ENCODE measurements around the gene GFOD2. TPM values are rescaled to one million over a fixed set of nuclear protein-coding genes. Genes with fewer than 3 reads are reported as not detected.

GFOD2 gene
- total RNA-seq, 2 experiments from 2014 or later: 16.2 to 18.0 TPM

DNA sequence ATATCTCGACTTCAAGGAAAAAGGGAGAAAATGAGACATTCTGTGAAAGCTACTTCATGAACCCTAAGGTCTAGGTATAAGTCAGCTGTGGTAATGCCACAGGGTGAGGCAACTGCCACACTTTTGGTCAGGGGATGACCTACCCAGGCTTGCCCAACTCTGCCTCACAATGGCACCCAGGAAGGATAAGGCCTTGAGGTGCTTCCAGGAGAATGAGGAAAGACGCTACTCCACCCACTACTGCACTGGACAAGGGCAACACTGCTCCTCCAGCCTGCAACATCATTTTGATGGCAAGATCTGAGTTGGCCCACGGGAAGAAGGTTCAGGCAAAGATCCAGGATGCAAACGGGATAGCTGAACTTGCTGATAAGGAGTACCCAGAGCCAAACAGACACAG, 22.0 kb upstream of the GFOD2 start:
- DNase-seq (ENCODE audit: low spot score): no peak
- TF ChIP-seq, protein P1, sequence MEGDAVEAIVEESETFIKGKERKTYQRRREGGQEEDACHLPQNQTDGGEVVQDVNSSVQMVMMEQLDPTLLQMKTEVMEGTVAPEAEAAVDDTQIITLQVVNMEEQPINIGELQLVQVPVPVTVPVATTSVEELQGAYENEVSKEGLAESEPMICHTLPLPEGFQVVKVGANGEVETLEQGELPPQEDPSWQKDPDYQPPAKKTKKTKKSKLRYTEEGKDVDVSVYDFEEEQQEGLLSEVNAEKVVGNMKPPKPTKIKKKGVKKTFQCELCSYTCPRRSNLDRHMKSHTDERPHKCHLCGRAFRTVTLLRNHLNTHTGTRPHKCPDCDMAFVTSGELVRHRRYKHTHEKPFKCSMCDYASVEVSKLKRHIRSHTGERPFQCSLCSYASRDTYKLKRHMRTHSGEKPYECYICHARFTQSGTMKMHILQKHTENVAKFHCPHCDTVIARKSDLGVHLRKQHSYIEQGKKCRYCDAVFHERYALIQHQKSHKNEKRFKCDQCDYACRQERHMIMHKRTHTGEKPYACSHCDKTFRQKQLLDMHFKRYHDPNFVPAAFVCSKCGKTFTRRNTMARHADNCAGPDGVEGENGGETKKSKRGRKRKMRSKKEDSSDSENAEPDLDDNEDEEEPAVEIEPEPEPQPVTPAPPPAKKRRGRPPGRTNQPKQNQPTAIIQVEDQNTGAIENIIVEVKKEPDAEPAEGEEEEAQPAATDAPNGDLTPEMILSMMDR (conservative IDR thresholded peaks at IDR 0.05; ENCODE audit: low read length): no peak
- TF ChIP-seq EZH2phosphoT487 (IDR thresholded peaks at IDR 0.05; ENCODE audit: borderline replicate concordance, low read depth, low read length): no peak
- intact Hi-C loops (cut with micrococcal nuclease; ENCODE audit: unreplicated experiment): no loop called here
- ChIA-PET CTCF (ENCODE audit: unreplicated experiment) (no interaction called here), POLR2A (no interaction called here)
- no TSS peak for BruUV-seq (replicated peaks)
- Histone ChIP-seq H3K4me1 (ENCODE audit: insufficient read depth, low read length, poor library complexity, severe bottlenecking) (no peaks in the 10 kb centered on the region), H3K36me3 (ENCODE audit: insufficient read depth, low read length) (peaks cover 57% of the 10 kb centered on the region), H3K27ac (ENCODE audit: low read depth, low read length, poor library complexity, severe bottlenecking) (no peak overlapping the region), H2AFZ (ENCODE audit: low read length) (no peak overlapping the region), H3K9me3 (ENCODE audit: low read length) (no peaks in the 10 kb centered on the region), H3K79me2 (ENCODE audit: insufficient read depth, low read depth, low read length) (no peaks in the 10 kb centered on the region), H4K20me1 (ENCODE audit: insufficient read depth, low read length) (no peaks in the 10 kb centered on the region), H3K9me2 (ENCODE audit: insufficient read depth, low read length) (no peaks in the 10 kb centered on the region), H3K4me2 (ENCODE audit: low read length) (no peak overlapping the region), H3K4me3 (ENCODE audit: low read depth, low read length, poor library complexity, severe bottlenecking) (no peak overlapping the region)

DNA sequence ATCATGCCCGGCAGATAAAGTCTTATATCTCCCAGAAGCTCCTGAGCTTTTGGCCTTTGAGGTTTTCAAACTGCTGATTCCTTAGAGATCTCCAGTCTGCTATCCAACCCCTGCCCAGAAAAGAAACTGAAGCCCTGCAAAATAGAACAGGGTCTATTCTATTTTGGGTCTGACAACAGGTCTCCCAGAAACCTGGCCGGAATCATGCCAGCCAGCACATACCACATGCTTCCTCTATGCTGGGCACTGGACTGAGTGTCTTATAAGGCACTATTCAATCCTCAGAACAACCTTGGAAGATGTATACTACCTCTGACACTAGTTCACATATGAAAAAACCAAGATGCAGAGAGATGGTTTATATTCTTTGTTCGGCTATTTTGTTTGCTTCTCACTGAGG, 21.3 kb upstream of the GFOD2 start:
- no peak overlapping the region for H3K4me3 ChIP-seq (ENCODE audit: low read depth, low read length, poor library complexity, severe bottlenecking)
- TF ChIP-seq EZH2phosphoT487 (IDR thresholded peaks at IDR 0.05; ENCODE audit: borderline replicate concordance, low read depth, low read length): no peak
- TF ChIP-seq, protein P1 (conservative IDR thresholded peaks at IDR 0.05; ENCODE audit: low read length): no peak
- H3K4me2 ChIP-seq (ENCODE audit: low read length): no peak overlapping the region
- no TSS peak for BruUV-seq (replicated peaks)
- H4K20me1 ChIP-seq (ENCODE audit: insufficient read depth, low read length): no peaks in the 10 kb centered on the region
- H3K9me3 ChIP-seq (ENCODE audit: low read length): no peaks in the 10 kb centered on the region
- DNase-seq (ENCODE audit: low spot score): no peak
- H3K9me2 ChIP-seq (ENCODE audit: insufficient read depth, low read length): no peaks in the 10 kb centered on the region
- H3K36me3 ChIP-seq (ENCODE audit: insufficient read depth, low read length): peaks cover 57% of the 10 kb centered on the region
- H3K4me1 ChIP-seq (ENCODE audit: insufficient read depth, low read length, poor library complexity, severe bottlenecking): no peaks in the 10 kb centered on the region
- POLR2A ChIA-PET: no interaction called here
- H3K79me2 ChIP-seq (ENCODE audit: insufficient read depth, low read depth, low read length): no peaks in the 10 kb centered on the region
- CTCF ChIA-PET (ENCODE audit: unreplicated experiment): no interaction called here
- intact Hi-C loops (cut with micrococcal nuclease; ENCODE audit: unreplicated experiment): no loop called here
- no peak overlapping the region for H2AFZ ChIP-seq (ENCODE audit: low read length)
- no peak overlapping the region for H3K27ac ChIP-seq (ENCODE audit: low read depth, low read length, poor library complexity, severe bottlenecking)

DNA sequence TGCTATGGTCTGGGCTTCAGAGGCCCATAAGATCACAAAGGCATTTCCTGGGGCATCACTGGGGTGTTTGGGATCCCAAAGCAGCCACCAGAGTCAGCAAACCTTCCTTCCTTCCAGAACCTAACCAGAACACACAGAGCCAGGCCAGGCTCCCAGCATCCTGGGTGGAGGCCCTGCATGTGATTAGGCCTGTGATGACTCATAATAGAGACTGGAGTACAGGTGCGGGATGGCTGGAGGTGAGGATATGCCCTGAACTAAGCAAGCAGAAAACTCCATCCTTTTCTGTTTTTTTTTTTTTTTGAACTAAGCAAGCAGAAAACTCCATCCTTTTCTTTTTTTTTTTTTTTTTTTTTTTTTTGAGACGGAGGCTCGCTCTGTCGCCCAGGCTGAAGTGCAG, 17.7 kb upstream of the GFOD2 start:
- CTCF ChIA-PET (ENCODE audit: unreplicated experiment): no interaction called here

More for the DNA sequence above, 17.7 kb upstream of the GFOD2 start:
- Histone ChIP-seq H3K9me2 (ENCODE audit: insufficient read depth, low read length) (no peaks in the 10 kb centered on the region), H4K20me1 (ENCODE audit: insufficient read depth, low read length) (no peaks in the 10 kb centered on the region), H3K4me2 (ENCODE audit: low read length) (no peak overlapping the region), H3K27ac (ENCODE audit: low read depth, low read length, poor library complexity, severe bottlenecking) (no peak overlapping the region), H3K36me3 (ENCODE audit: insufficient read depth, low read length) (peaks cover 38% of the 10 kb centered on the region), H3K79me2 (ENCODE audit: insufficient read depth, low read depth, low read length) (no peaks in the 10 kb centered on the region), H3K9me3 (ENCODE audit: low read length) (no peaks in the 10 kb centered on the region), H3K4me1 (ENCODE audit: insufficient read depth, low read length, poor library complexity, severe bottlenecking) (no peaks in the 10 kb centered on the region), H2AFZ (ENCODE audit: low read length) (no peak overlapping the region), H3K4me3 (ENCODE audit: low read depth, low read length, poor library complexity, severe bottlenecking) (no peak overlapping the region)
- BruUV-seq (replicated peaks): no TSS peak
- TF ChIP-seq EZH2phosphoT487 (IDR thresholded peaks at IDR 0.05; ENCODE audit: borderline replicate concordance, low read depth, low read length): no peak
- TF ChIP-seq, protein P1 (conservative IDR thresholded peaks at IDR 0.05; ENCODE audit: low read length): no peak
- DNase-seq (ENCODE audit: low spot score): no peak
- intact Hi-C loops (cut with micrococcal nuclease; ENCODE audit: unreplicated experiment): no loop called here
- POLR2A ChIA-PET: no interaction called here

All from OCI-LY7 (cell line).